ENCODE data around the gene MAPK10.
"Not testable (repeated sequence)": the region's sequence is repeated elsewhere in the genome, so short reads cannot be mapped to it uniquely, and the experiment has no call there.

The MAPK10 gene

GRCh38 chr4:86338989-86339388 lies 20.9 kb downstream of the MAPK10 start:
- DNase-seq (ENCODE audit: low spot score): no peak

GRCh38 chr4:86338521-86338920 lies 21.3 kb downstream of the MAPK10 start:
- DNase-seq (ENCODE audit: low spot score): no peak

GRCh38 chr4:86334020-86334750 lies 25.7 kb downstream of the MAPK10 start:
- peak; percentile 5 for DNase-seq (ENCODE audit: low spot score)

- DNase-seq (ENCODE audit: low spot score): peak; percentile 13
These were observed 26.6 kb downstream of the MAPK10 start for GRCh38 chr4:86333236-86333635.

GRCh38 chr4:86330961-86331742 lies 28.7 kb downstream of the MAPK10 start:
- DNase-seq (ENCODE audit: low spot score): no peak

- DNase-seq (ENCODE audit: low spot score): not testable (repeated sequence)
These were observed 29.4 kb downstream of the MAPK10 start for GRCh38 chr4:86330411-86330810.

- no peak for DNase-seq (ENCODE audit: low spot score)
These were observed 30.4 kb downstream of the MAPK10 start for GRCh38 chr4:86329431-86329830.

GRCh38 chr4:86326400-86326799 lies 33.5 kb downstream of the MAPK10 start:
- no peak for DNase-seq (ENCODE audit: low spot score)

- no peak for DNase-seq (ENCODE audit: low spot score)
These were observed 40.5 kb downstream of the MAPK10 start for GRCh38 chr4:86319390-86319789.

- DNase-seq (ENCODE audit: low spot score): no peak
These were observed 44.3 kb downstream of the MAPK10 start for GRCh38 chr4:86315579-86315978.

- DNase-seq (ENCODE audit: low spot score): no peak
These were observed 46.2 kb downstream of the MAPK10 start for GRCh38 chr4:86313656-86314055.

GRCh38 chr4:86307432-86307831 lies 52.4 kb downstream of the MAPK10 start:
- DNase-seq (ENCODE audit: low spot score): no peak

GRCh38 chr4:86306816-86307215 lies 53.0 kb downstream of the MAPK10 start:
- no peak for DNase-seq (ENCODE audit: low spot score)

- no peak for DNase-seq (ENCODE audit: low spot score)
These were observed 57.0 kb downstream of the MAPK10 start for GRCh38 chr4:86302830-86303229.

- DNase-seq (ENCODE audit: low spot score): peak; percentile 11
These were observed 57.6 kb downstream of the MAPK10 start for GRCh38 chr4:86302251-86302650.

- DNase-seq (ENCODE audit: low spot score): no peak
These were observed 59.3 kb downstream of the MAPK10 start for GRCh38 chr4:86300516-86300915.

- no peak for DNase-seq (ENCODE audit: low spot score)
These were observed 63.0 kb downstream of the MAPK10 start for GRCh38 chr4:86296865-86297264.

GRCh38 chr4:86294883-86295282 lies 65.0 kb downstream of the MAPK10 start:
- DNase-seq (ENCODE audit: low spot score): no peak

- no peak for DNase-seq (ENCODE audit: low spot score)
These were observed 68.7 kb downstream of the MAPK10 start for GRCh38 chr4:86291180-86291579.

GRCh38 chr4:86286726-86287125 lies 73.1 kb downstream of the MAPK10 start:
- DNase-seq (ENCODE audit: low spot score): no peak

GRCh38 chr4:86283371-86283770 lies 76.5 kb downstream of the MAPK10 start:
- no peak for DNase-seq (ENCODE audit: low spot score)

- DNase-seq (ENCODE audit: low spot score): no peak
These were observed 79.6 kb downstream of the MAPK10 start for GRCh38 chr4:86280246-86280645.
